A549 (cell line): ENCODE data around the gene IL6ST. TPM values are rescaled to one million over a fixed set of nuclear protein-coding genes. Genes with fewer than 3 reads are reported as not detected.

Experiments
- ATAC-seq, 2 experiments: fragments of 200-7000 bp in 1 of 2; fragments of >200 bp in 1 of 2; cut with Nextera tagmentation in 1 of 2; cut with Tn5 transposase in 1 of 2; 3 replicates each; pipeline versions ENCODE4 v1.8.0 to v1.9.1; 2018 to 2020; ENCODE audit warnings: mild to moderate bottlenecking in 1 of 2, moderate library complexity in 1 of 2
- CTCF ChIA-PET: fragments of 300-600 bp; sonication (Branson Sonifier 250); formaldehyde crosslinking; extraction: SDS; loops from one replicate; lab custom pipeline; 2021; ENCODE audit warnings: antibody characterized with exemption, inconsistent platforms; lab: Yijun Ruan, JAX
- POLR2A ChIA-PET: fragments of 350-600 bp; formaldehyde crosslinking; extraction: SDS; loops from one replicate; lab custom pipeline; 2021; ENCODE audit warnings: antibody characterized with exemption, inconsistent platforms; lab: Yijun Ruan, JAX
- DNase-seq, 2 experiments: peaks; one replicate each; pipeline versions ENCODE4 v3.0.0 to v3.0.0-alpha.2; 2011 to 2016; ENCODE audit warnings: low read depth in 1 of 2, low spot score in 1 of 2
- FAIRE-seq: peaks from 2 replicates; lab custom pipeline; 2011; peaks lifted over from hg19 to GRCh38; lab: Jason Lieb, UNC
- H3K27ac ChIP-seq, 2 experiments: fragments of >200 bp; sonication (Bioruptor Twin); formaldehyde crosslinking; 3 replicates each; pipeline ENCODE4 v1.5.1; 2016 to 2017
- H3K4me1 ChIP-seq: fragments of >200 bp; sonication (Bioruptor Twin); formaldehyde crosslinking; 3 replicates; pipeline ENCODE4 v1.6.1; 2016
- H3K4me2 ChIP-seq: fragments of >200 bp; sonication (Bioruptor Twin); formaldehyde crosslinking; 3 replicates; pipeline ENCODE4 v1.6.1; 2016
- H3K4me3 ChIP-seq: fragments of >200 bp; sonication (Bioruptor Twin); formaldehyde crosslinking; 3 replicates; pipeline ENCODE4 v1.5.1; 2016
- H3K9me3 ChIP-seq: fragments of >200 bp; sonication (Bioruptor Twin); formaldehyde crosslinking; 3 replicates; pipeline ENCODE4 v1.6.1; 2016
- CBX2 ChIP-seq: fragments of 200-600 bp; sonication (generic); IDR thresholded peaks from 2 replicates; pipeline ENCODE4 v1.6.1; 2016; ENCODE audit warnings: low read depth, mild to moderate bottlenecking, borderline replicate concordance
- CEBPB ChIP-seq, 2 experiments: fragments of >200 bp in 1 of 2; sonication (Bioruptor Twin) in 1 of 2; formaldehyde crosslinking in 1 of 2; IDR thresholded peaks; 2 replicates each; pipeline ENCODE4 v1.6.1; 2012 to 2016
- CHD4 ChIP-seq: fragments of 200-600 bp; sonication (generic); IDR thresholded peaks from 2 replicates; pipeline ENCODE4 v1.6.1; 2016; ENCODE audit warnings: antibody characterized with exemption, mild to moderate bottlenecking, borderline replicate concordance
- CTCF ChIP-seq: fragments of >200 bp; sonication (Bioruptor Twin); formaldehyde crosslinking; IDR thresholded peaks from 3 replicates; pipeline ENCODE4 v1.5.1; 2016
- EHF ChIP-seq: fragments of 250-450 bp; sonication (Bioruptor Pico); IDR thresholded peaks from 2 replicates; pipeline ENCODE4 v1.5.0; 2020; ENCODE audit warnings: mild to moderate bottlenecking
- EP300 ChIP-seq, 2 experiments: fragments of >200 bp; sonication (Bioruptor Twin); formaldehyde crosslinking; IDR thresholded peaks; 2 replicates in 1 of 2; 3 replicates in 1 of 2; pipeline ENCODE4 v1.6.1; 2016 to 2017
- ESRRA ChIP-seq: fragments of 150-350 bp; IDR thresholded peaks from 2 replicates; pipeline ENCODE4 v1.6.1; 2014; ENCODE audit warnings: mild to moderate bottlenecking, low read length, borderline replicate concordance
- FOSB ChIP-seq: fragments of 250-450 bp; sonication (Bioruptor Pico); IDR thresholded peaks from 2 replicates; pipeline ENCODE4 v1.5.0; 2020; ENCODE audit warnings: mild to moderate bottlenecking, moderate library complexity
- GATA3 ChIP-seq: IDR thresholded peaks from 2 replicates; pipeline ENCODE4 v1.6.1; 2012; ENCODE audit warnings: borderline replicate concordance
- HDAC2 ChIP-seq: fragments of 200-600 bp; sonication (generic); IDR thresholded peaks from 2 replicates; pipeline ENCODE4 v1.6.1; 2016
- HES2 ChIP-seq: fragments of >200 bp; sonication (Bioruptor Twin); formaldehyde crosslinking; IDR thresholded peaks from 2 replicates; pipeline ENCODE4 v1.6.1; 2016
- HOXA7 ChIP-seq: fragments of 250-450 bp; sonication (Bioruptor Pico); IDR thresholded peaks from 2 replicates; pipeline ENCODE4 v1.5.0; 2020; ENCODE audit warnings: mild to moderate bottlenecking, moderate library complexity
- HOXB13 ChIP-seq: fragments of 250-450 bp; sonication (Bioruptor Pico); IDR thresholded peaks from 2 replicates; pipeline ENCODE4 v1.5.0; 2020; ENCODE audit warnings: low read depth, mild to moderate bottlenecking, moderate library complexity
- KDM5A ChIP-seq: fragments of 200-600 bp; sonication (generic); IDR thresholded peaks from 2 replicates; pipeline ENCODE4 v1.6.1; 2016; ENCODE audit warnings: antibody characterized with exemption, mild to moderate bottlenecking
- NFE2L2 ChIP-seq: fragments of 150-350 bp; conservative IDR thresholded peaks from 2 replicates; pipeline ENCODE4 v1.6.1; 2014; ENCODE audit warnings: low read length
- NPAS2 ChIP-seq: fragments of 250-450 bp; sonication (Bioruptor Pico); IDR thresholded peaks from 2 replicates; pipeline ENCODE4 v1.8.0; 2022; ENCODE audit warnings: mild to moderate bottlenecking, moderate library complexity, borderline replicate concordance
- PHF8 ChIP-seq: fragments of 200-600 bp; sonication (generic); IDR thresholded peaks from 2 replicates; pipeline ENCODE4 v1.6.1; 2016; ENCODE audit warnings: low read depth, mild to moderate bottlenecking, antibody characterized with exemption, moderate library complexity, borderline replicate concordance
- POLR2A ChIP-seq: IDR thresholded peaks from 2 replicates; pipeline ENCODE4 v1.6.1; 2012; ENCODE audit warnings: mild to moderate bottlenecking, low read length
- RAD21 ChIP-seq, 2 experiments: fragments of >200 bp in 1 of 2; sonication (Bioruptor Twin) in 1 of 2; formaldehyde crosslinking in 1 of 2; IDR thresholded peaks in 1 of 2; conservative IDR thresholded peaks in 1 of 2; 2 replicates in 1 of 2; 3 replicates in 1 of 2; pipeline ENCODE4 v1.6.1; 2012 to 2018; ENCODE audit warnings: inconsistent platforms in 1 of 2
- RARB ChIP-seq: fragments of 250-450 bp; sonication (Bioruptor Pico); IDR thresholded peaks from 2 replicates; pipeline ENCODE4 v1.8.0; 2021; ENCODE audit warnings: mild to moderate bottlenecking, moderate library complexity
- RFX5 ChIP-seq: fragments of 450-650 bp; IDR thresholded peaks from 2 replicates; pipeline ENCODE4 v1.7.1; 2014; ENCODE audit warnings: antibody characterized with exemption, mild to moderate bottlenecking, moderate library complexity
- RNF2 ChIP-seq: fragments of 200-600 bp; sonication (generic); IDR thresholded peaks from 2 replicates; pipeline ENCODE4 v1.6.1; 2016; ENCODE audit warnings: low read depth, mild to moderate bottlenecking, antibody characterized with exemption, moderate library complexity, borderline replicate concordance
- SREBF2 ChIP-seq: fragments of 450-650 bp; IDR thresholded peaks from 2 replicates; pipeline ENCODE4 v1.6.1; 2014; ENCODE audit warnings: mild to moderate bottlenecking, moderate library complexity
- TFCP2L1 ChIP-seq: fragments of 250-450 bp; sonication (Bioruptor Pico); IDR thresholded peaks from 2 replicates; pipeline ENCODE4 v1.5.0; 2021; ENCODE audit warnings: mild to moderate bottlenecking
- USF2 ChIP-seq: fragments of 450-650 bp; IDR thresholded peaks from 2 replicates; pipeline ENCODE4 v1.6.1; 2014; ENCODE audit warnings: antibody characterized with exemption
- ZC3H11A ChIP-seq: fragments of 450-650 bp; IDR thresholded peaks from 2 replicates; pipeline ENCODE4 v1.6.1; 2014; ENCODE audit warnings: antibody characterized with exemption, mild to moderate bottlenecking
- ZNF302 ChIP-seq: fragments of 250-450 bp; sonication (Bioruptor Pico); IDR thresholded peaks from 2 replicates; pipeline ENCODE4 v1.9.0; 2021; ENCODE audit warnings: inconsistent platforms, mild to moderate bottlenecking, moderate library complexity
- ZSCAN20 ChIP-seq: fragments of 250-450 bp; sonication (Bioruptor Pico); IDR thresholded peaks from 2 replicates; pipeline ENCODE4 v1.8.0; 2022; ENCODE audit warnings: mild to moderate bottlenecking, moderate library complexity
- WGBS: methylation state at CpG from one replicate; pipeline ENCODE4 v1.1.6; 2017; ENCODE audit errors: missing lambda C conversion rate; 5-methylcytosine and 5-hydroxymethylcytosine counted together
- polyA plus RNA-seq, 4 experiments: library from polyadenylated mRNA; depleted of rRNA in 3 of 4; stranded (reverse); fragments of >200 nt; fragmentation: RNase III in 1 of 4; extraction: RNeasy Plus Mini Kit Qiagen cat#74134 plus additional on column Dnase treatment in 1 of 4; gene quantifications; 2 replicates in 3 of 4; 3 replicates in 1 of 4; pipeline ENCODE4 v1.2.3, GENCODE V29; 2011 to 2017
- TF ChIP-seq, protein P1 (sequence below): IDR thresholded peaks from 2 replicates; pipeline ENCODE4 v1.6.1; 2012; ENCODE audit warnings: low read depth, borderline replicate concordance
- TF ChIP-seq, protein P2 (sequence below): fragments of 150-350 bp; IDR thresholded peaks from 2 replicates; pipeline ENCODE4 v1.6.1; 2014; ENCODE audit warnings: low read depth, mild to moderate bottlenecking, low read length
- TF ChIP-seq, protein P3 (sequence below): fragments of 250-450 bp; sonication (Bioruptor Pico); IDR thresholded peaks from 2 replicates; pipeline ENCODE4 v1.5.0; 2020; ENCODE audit warnings: low read depth, mild to moderate bottlenecking, moderate library complexity
- TF ChIP-seq, protein P4 (sequence below): IDR thresholded peaks from 2 replicates; pipeline ENCODE4 v1.6.1; 2012

Gene IL6ST
- polyA plus RNA-seq, 2 of the 4 experiments (the other 2 are of a cell fraction) = 46.2 to 183 TPM

- peak; percentile 48 to 96 for DNase-seq
- FAIRE-seq = peak; percentile 54
- peaks cover 65% of the 10 kb centered on the region for H3K4me1 ChIP-seq
- ATAC-seq = peak; percentile 71 to 81
- H3K9me3 ChIP-seq = no peaks in the 10 kb centered on the region
- no peak overlapping the region for H3K4me3 ChIP-seq
- ChIA-PET POLR2A (no interaction called here), CTCF (interaction anchor here (1.0 to 8.0 kb wide), 5 partner anchors 20 to 814 kb away, joined by 3 to 116 read pairs (median 22); no protein-coding TSS in a partner anchor)
- H3K27ac ChIP-seq = peak overlapping the region; percentile 87 to 93
- H3K4me2 ChIP-seq = peak overlapping the region; percentile 63
- 5% methylated on average over 9 of the region's 9 CpGs for WGBS
- TF ChIP-seq, protein P1, sequence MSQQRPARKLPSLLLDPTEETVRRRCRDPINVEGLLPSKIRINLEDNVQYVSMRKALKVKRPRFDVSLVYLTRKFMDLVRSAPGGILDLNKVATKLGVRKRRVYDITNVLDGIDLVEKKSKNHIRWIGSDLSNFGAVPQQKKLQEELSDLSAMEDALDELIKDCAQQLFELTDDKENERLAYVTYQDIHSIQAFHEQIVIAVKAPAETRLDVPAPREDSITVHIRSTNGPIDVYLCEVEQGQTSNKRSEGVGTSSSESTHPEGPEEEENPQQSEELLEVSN = no peak
- no peak for TF ChIP-seq RFX5
- no peak for TF ChIP-seq CBX2
- TF ChIP-seq, protein P2, sequence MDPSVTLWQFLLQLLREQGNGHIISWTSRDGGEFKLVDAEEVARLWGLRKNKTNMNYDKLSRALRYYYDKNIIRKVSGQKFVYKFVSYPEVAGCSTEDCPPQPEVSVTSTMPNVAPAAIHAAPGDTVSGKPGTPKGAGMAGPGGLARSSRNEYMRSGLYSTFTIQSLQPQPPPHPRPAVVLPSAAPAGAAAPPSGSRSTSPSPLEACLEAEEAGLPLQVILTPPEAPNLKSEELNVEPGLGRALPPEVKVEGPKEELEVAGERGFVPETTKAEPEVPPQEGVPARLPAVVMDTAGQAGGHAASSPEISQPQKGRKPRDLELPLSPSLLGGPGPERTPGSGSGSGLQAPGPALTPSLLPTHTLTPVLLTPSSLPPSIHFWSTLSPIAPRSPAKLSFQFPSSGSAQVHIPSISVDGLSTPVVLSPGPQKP = no peak
- no peak for TF ChIP-seq HOXB13 (CRISPR knock-in tag)
- no peak for TF ChIP-seq SREBF2
- no peak for TF ChIP-seq NPAS2 (CRISPR knock-in tag)
- TF ChIP-seq HOXA7 (CRISPR knock-in tag) = no peak
- peak; percentile 98 to 99 for TF ChIP-seq EP300 (IDR thresholded peaks at IDR 0.05)
- TF ChIP-seq EHF (CRISPR knock-in tag) = no peak
- no peak for TF ChIP-seq FOSB (CRISPR knock-in tag)
- no peak for TF ChIP-seq NFE2L2
- TF ChIP-seq KDM5A = no peak
- peak; percentile 88 to 97 for TF ChIP-seq CEBPB (IDR thresholded peaks at IDR 0.05)
- no peak for TF ChIP-seq ZNF302 (CRISPR knock-in tag)
- peak; percentile 70; the same call in 1 of the 2 replicates for TF ChIP-seq ESRRA
- TF ChIP-seq HDAC2 = no peak
- TF ChIP-seq ZSCAN20 (CRISPR knock-in tag) = no peak
- no peak for TF ChIP-seq POLR2A
- peak; percentile 89 for TF ChIP-seq GATA3
- TF ChIP-seq USF2 = 0 out of 2 replicates have a peak, but pooled peaks have one; percentile 5
- TF ChIP-seq HES2 = peak; percentile 91
- no peak for TF ChIP-seq PHF8
- TF ChIP-seq, protein P3, sequence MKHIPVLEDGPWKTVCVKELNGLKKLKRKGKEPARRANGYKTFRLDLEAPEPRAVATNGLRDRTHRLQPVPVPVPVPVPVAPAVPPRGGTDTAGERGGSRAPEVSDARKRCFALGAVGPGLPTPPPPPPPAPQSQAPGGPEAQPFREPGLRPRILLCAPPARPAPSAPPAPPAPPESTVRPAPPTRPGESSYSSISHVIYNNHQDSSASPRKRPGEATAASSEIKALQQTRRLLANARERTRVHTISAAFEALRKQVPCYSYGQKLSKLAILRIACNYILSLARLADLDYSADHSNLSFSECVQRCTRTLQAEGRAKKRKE = no peak
- TF ChIP-seq RAD21 (conservative IDR thresholded peaks at IDR 0.05 in 1 of 2, IDR thresholded peaks at IDR 0.05 in 1 of 2) = peak in 1 of 2 experiments; percentile 70; a peak in 3 of 5 replicates
- TF ChIP-seq TFCP2L1 (CRISPR knock-in tag) = no peak
- TF ChIP-seq, protein P4, sequence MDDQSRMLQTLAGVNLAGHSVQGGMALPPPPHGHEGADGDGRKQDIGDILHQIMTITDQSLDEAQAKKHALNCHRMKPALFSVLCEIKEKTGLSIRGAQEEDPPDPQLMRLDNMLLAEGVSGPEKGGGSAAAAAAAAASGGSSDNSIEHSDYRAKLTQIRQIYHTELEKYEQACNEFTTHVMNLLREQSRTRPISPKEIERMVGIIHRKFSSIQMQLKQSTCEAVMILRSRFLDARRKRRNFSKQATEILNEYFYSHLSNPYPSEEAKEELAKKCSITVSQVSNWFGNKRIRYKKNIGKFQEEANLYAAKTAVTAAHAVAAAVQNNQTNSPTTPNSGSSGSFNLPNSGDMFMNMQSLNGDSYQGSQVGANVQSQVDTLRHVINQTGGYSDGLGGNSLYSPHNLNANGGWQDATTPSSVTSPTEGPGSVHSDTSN = no peak
- TF ChIP-seq ZC3H11A = no peak
- peak; percentile 50; the same call in 1 of the 2 replicates for TF ChIP-seq RARB
- TF ChIP-seq CHD4 = no peak
- no peak for TF ChIP-seq RNF2
- TF ChIP-seq CTCF = no peak
Measured at GRCh38 chr5:55934115-55934613, 60.6 kb downstream of the IL6ST start.
